ENCODE measurements around the gene LRIG1.

Gene LRIG1

GRCh38 chr3:66413151-66413751 is 87.6 kb downstream of the LRIG1 start:
- DNase-seq = peak; percentile 27

DNA sequence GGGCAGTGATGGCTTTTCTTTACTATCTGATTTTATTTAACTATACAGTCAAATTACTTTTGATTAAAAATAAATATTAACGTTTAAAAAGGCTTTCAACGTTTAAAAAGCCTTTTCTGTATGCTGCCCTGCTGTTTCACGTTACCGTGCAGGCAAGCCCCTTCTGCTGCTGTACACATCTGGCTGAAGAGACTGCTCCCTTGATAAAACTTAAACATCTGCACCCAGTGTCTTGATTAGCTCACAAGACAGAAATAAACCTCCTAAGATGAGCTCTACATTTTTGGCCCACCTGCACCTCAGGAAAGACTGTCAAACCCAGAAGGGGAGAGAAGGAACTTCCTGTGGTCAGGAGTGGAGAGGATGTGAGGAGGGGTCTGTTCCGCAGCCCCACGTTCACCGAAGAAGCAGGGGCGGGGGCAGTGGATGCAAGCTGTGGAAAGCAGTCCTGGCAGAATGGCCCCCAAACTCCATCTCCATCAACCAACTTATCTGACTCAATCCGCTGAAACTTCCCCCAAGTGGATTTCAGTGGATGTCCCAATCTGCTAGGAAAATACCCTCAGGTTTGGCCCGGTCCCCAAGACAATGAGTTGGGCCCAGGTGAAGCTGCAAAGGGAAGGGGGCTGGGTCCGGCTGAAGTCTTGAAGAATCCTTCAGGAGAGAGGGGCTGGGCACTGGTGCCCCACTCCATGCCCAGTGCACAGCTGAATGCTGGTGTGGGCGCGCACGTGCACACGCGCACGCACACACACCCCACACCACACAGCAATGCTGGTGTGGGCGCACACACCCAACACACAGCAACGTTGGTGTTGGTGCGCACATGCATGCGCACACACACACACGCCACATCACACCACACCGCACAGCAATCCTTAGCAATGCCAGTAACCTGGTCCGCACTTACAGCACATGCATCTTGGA is 88.6 kb downstream of the LRIG1 start:
- no peak for DNase-seq

- DNase-seq = no peak
Observed at GRCh38 chr3:66411474-66411873, 89.3 kb downstream of the LRIG1 start.

DNA sequence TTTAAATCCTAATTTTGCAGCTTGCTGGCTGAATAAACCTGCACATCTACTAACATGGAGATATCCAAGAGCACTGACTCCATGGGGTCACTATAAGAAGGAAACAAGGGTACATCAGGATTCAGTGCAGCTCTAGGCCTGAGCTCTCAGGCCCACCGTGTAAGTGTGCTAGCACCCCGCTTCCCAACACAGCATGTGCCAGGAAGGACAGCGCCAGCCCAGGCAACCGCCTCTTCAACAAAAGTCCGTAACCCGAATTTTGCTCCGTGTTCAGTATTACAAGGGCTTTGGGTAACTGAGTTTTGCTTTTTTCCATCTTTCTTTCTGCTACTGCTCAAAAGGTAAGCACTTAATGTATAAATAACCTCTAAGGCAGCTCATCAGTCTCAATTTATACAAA is 89.8 kb downstream of the LRIG1 start:
- no peak for DNase-seq

DNA sequence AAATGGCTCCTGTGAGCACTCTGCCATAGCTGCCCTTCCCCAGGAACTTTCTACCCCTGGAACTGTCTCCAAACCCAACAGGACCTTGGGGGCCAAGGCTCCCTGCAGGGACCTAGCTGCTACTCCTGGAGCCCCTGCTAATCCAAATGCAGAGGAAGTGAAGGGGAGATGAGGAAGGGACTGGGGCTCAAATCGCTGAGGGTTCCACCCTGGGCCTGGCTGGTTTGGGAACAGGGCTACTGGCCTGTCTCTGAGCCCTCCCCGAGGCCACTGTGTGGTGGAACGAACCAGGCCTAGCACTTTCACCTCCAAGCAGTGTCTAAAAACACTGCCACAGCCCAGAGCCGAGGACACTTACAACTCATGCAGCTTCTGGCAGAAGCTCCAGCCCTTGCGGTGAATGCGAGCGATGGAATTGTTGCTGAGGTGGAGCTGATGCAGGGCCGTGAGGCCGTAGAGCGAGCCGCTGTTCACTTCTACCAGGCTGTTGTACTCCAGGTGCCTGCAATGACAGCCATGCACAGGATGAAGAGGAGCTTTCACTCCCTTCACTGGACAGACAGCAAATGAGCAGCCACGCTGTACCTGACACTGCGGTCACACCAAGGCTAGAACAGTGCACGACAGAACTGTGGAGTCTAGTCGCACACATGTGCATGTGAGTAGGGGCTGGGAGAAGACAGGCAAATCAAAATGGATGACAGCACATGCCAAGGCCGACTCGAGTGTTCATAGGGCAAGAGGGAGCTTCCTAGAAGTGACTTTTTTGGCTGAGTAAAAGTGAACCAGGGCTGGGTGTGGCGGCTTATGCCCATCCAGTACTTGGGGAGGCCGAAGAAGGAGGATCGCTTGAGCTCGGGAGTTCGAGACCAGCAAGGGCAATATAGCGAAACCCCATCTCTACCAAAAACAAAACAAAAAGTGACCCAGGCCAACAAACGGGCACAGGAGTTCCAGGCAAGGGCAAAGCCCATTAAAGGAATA is 90.8 kb downstream of the LRIG1 start:
- DNase-seq = no peak

GRCh38 chr3:66407611-66408218 is 93.1 kb downstream of the LRIG1 start:
- DNase-seq = peak; percentile 75

GRCh38 chr3:66406831-66407610 is 93.8 kb downstream of the LRIG1 start:
- DNase-seq = no peak

- no peak for DNase-seq
Observed at GRCh38 chr3:66406163-66406562, 94.7 kb downstream of the LRIG1 start.

DNA sequence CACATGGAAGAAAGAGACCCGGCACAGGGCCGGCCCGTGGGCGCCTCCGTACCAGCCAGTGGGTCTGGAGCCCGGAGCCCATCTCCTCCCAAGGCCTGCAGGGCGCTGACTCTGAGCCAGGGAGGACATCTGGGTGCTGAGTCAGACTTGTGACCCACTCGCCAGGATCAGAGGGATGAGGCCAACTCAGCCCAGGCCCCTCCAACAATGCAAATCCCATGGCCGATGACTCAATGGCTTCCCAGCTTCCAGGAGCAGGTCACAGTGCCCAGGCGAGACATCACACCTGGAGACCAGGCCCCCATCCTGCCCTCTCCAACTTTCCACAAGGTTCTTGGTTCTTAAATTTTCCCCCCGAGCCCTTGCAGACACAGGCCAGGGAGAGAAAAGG is 95.1 kb downstream of the LRIG1 start:
- no peak for DNase-seq

- no peak for DNase-seq
Observed at GRCh38 chr3:66404903-66405700, 95.7 kb downstream of the LRIG1 start.

GRCh38 chr3:66404197-66404596 is 96.6 kb downstream of the LRIG1 start:
- DNase-seq = no peak

DNA sequence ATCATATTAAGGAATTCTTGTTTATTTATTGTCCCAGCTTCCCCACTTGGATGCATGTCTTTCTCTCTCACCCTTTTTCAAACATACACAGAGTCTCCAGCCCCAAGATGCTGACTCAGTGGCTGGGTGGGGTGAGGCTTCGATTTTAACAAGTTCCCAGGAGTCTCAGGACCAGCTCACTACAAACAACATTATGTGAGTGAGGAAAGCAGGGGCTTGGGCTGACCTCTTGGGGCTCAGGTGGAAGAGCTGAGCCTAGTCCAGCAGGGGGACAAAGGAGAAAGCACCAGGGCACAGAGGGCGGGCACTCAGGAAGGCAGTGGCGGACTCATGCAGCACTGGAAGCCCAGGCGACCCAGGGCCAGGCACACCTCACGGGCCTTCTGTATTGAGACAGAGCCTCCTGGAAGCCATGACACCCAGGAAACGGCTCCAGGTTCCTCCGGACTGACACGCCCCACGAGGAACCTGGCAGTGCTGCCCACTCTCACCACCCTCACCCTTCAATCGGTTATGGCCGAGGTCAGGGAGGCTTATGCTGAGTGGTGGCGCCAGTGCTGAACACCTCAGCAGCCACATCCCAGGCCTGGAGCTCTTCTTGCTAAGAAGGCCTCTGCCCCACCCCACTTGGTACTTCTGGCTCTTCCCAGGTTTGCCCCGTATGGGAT is 97.4 kb downstream of the LRIG1 start:
- no peak for DNase-seq

DNA sequence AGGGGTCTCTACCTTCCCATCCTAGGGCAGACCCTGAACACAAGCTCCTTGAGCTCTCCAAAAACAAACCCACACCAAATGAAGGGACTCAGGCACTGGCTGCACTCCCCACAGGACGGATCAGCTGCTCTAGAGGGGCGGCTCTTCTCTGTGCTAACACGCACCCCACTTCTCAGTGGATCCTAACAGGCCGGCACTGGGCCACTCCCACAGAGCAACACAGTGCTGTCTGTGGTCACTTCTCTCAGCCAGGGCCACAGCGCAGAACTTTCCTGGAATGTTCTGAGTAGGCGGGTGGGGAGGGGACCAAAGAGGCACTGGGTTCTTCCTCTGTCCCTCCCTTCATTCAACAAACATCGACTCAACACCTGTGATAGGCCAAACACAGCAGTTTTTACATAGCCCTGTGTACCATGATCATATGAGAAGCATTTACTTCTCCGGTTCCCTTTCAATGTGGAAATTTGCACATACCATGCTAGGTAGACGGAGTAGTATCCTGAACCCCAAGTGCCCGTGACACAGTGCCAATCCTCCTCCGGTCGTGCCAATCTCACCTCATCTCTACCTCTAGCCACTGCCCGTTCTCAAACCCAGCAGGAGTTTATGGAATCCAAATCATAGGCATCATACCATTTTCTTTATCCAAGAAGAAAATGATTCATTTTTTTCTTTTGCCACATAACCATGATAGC is 98.1 kb downstream of the LRIG1 start:
- no peak for DNase-seq

- DNase-seq = no peak
Observed at GRCh38 chr3:66401675-66402491, 98.9 kb downstream of the LRIG1 start.

- no peak for DNase-seq
Observed at GRCh38 chr3:66401157-66401550, 99.7 kb downstream of the LRIG1 start.

GRCh38 chr3:66400411-66401156 is 100.2 kb downstream of the LRIG1 start:
- no peak for DNase-seq

- DNase-seq = no peak
Observed at GRCh38 chr3:66399529-66400232, 101.1 kb downstream of the LRIG1 start.
